ENCODE data around the gene PSMD7.

DNA sequence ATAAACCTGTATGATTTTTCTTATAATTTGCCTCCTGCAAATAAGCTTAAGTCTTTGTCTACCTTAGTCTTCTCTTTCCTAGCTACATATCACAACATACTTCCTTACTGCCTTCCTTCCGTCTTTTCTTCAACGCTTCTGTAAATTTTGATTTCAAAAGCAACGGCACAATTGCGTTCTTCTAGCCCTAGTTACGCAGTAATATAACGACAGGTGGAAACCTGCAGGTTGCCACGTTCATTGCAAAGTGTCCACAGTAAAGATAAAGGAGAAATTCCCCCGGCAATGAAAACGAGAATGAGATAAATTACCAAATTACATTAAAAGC is 546 bp upstream of the PSMD7 start:
- TF ChIP-seq, protein P1, sequence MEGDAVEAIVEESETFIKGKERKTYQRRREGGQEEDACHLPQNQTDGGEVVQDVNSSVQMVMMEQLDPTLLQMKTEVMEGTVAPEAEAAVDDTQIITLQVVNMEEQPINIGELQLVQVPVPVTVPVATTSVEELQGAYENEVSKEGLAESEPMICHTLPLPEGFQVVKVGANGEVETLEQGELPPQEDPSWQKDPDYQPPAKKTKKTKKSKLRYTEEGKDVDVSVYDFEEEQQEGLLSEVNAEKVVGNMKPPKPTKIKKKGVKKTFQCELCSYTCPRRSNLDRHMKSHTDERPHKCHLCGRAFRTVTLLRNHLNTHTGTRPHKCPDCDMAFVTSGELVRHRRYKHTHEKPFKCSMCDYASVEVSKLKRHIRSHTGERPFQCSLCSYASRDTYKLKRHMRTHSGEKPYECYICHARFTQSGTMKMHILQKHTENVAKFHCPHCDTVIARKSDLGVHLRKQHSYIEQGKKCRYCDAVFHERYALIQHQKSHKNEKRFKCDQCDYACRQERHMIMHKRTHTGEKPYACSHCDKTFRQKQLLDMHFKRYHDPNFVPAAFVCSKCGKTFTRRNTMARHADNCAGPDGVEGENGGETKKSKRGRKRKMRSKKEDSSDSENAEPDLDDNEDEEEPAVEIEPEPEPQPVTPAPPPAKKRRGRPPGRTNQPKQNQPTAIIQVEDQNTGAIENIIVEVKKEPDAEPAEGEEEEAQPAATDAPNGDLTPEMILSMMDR (IDR thresholded peaks at IDR 0.05; ENCODE audit: low read depth, low read length, poor library complexity, severe bottlenecking) = no peak
- no peak for TF ChIP-seq EZH2phosphoT487 (IDR thresholded peaks at IDR 0.05; ENCODE audit: borderline replicate concordance, low read length)

Measured in DOHH2 (cell line).